HG02852 (cell line): Measurements from ENCODE around the gene SPATA25.
"Not testable (repeated sequence)": the region's sequence is repeated elsewhere in the genome, so short reads cannot be mapped to it uniquely, and the experiment has no call there.

Experiments used
- ATAC-seq: cut with Tn5 transposase; IDR thresholded peaks from one replicate; pipeline ENCODE4 v1.9.1; 2021; ENCODE audit warnings: mild to moderate bottlenecking, moderate library complexity; ENCODE audit not compliant: unreplicated experiment

The SPATA25 gene

DNA sequence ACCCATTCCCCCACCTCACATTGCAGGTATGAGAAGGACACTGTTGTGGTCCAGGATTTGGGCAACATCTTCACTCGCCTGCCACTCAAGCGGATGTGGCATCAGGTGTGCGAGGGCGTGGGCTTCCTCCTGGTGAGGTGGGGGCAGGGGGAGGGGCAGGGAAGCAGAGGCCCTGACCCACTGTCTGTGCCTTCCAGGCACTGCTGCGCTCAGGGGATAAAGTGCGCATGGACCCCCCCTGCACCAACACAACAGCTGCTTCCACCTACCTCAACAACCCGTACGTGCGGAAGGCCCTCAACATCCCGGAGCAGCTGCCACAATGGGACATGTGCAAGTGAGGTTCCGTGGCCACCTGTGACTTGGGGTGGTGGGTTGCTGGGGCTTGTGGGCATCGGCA is 7.4 kb upstream of the SPATA25 start:
- ATAC-seq = no peak

DNA sequence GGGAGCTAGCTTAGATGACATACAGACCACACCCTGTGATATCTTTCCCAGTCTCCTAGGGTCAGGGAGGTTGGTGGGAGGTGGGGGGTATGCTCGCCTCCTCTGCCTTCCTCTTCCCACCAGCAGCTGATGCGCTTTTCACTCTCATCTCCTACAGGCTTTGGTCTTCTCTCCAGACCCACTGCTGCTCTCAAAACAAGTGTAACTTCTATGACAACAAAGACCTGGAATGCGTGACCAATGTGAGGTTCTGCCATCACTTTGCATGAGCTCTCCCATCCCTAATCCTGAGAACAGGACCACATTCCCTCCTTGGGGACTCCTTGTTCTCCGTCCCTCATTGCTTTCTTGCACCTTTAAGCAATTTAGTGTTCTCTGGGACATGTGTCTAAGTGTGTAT is 6.4 kb upstream of the SPATA25 start:
- no peak for ATAC-seq

DNA sequence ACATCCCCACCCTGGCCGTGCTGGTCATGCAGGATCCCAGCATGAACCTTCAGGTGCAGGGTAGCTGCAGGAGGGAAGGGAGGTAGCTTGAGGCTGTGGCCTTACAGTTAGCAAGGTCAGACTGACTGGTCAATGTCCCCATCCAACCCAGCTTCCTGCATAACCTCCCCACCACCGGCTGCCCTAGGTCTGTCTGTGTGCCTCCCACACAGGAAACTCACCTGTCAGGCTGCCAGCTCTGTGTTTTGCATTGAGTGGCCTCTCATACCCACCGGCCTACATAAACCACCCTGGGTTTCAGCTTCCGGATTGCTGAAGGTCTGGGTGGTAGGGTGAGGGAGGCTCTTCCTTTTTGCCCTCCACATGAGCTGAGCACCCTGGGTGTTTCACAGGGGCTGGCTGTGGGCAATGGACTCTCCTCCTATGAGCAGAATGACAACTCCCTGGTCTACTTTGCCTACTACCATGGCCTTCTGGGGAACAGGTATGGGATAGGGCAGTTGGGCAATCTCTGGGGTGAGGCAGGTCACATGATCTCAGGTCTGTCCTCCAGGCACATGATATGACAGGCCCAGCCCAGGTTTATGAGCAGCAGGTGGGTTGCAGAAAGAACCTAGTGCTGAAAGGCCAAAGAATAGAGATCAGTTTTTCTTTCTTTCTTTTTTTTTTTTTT is 5.5 kb upstream of the SPATA25 start:
- ATAC-seq = no peak

GRCh38 chr20:45892049-45892825 is 4.8 kb upstream of the SPATA25 start:
- no peak for ATAC-seq

DNA sequence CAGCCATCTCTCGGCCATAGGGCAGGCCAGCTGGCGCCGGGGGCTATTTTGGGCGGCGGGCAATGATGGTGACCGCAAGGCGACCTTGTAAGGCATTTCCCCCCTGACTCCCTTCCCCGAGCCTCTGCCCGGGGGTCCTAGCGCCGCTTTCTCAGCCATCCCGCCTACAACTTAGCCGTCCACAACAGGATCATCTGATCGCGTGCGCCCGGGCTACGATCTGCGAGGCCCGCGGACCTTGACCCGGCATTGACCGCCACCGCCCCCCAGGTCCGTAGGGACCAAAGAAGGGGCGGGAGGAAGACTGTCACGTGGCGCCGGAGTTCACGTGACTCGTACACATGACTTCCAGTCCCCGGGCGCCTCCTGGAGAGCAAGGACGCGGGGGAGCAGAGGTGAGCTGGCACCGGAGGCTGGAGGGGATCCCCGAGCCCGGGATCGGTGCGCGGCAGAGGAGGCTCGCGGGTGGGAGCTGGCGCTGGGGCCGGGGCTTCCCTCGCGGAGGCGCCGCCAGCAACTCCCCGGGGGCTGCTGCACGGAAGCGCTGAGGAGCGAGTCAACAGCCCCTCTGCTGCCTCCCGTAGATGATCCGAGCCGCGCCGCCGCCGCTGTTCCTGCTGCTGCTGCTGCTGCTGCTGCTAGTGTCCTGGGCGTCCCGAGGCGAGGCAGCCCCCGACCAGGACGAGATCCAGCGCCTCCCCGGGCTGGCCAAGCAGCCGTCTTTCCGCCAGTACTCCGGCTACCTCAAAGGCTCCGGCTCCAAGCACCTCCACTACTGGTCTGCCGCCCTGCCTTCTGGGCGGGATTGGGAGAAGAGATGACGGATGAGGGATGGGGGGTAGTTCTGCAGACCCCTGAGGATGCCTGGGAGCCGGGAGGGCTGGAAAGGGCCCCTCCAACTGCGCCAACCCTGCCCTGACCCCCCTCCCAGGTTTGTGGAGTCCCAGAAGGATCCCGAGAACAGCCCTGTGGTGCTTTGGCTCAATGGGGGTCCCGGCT is 3.9 kb upstream of the SPATA25 start, which contains the start of the genes CTSA and NEURL2:
Gene CTSA, plus strand, starts transcription at position 351 of the 999 bp plus-strand sequence. Its CDS starts 234 bp downstream, at position 585.
Gene NEURL2, minus strand, starts transcription at position 224 of the 999 bp plus-strand sequence. Its CDS starts 217 bp downstream, at position 7.
- ATAC-seq = peak; percentile 81

DNA sequence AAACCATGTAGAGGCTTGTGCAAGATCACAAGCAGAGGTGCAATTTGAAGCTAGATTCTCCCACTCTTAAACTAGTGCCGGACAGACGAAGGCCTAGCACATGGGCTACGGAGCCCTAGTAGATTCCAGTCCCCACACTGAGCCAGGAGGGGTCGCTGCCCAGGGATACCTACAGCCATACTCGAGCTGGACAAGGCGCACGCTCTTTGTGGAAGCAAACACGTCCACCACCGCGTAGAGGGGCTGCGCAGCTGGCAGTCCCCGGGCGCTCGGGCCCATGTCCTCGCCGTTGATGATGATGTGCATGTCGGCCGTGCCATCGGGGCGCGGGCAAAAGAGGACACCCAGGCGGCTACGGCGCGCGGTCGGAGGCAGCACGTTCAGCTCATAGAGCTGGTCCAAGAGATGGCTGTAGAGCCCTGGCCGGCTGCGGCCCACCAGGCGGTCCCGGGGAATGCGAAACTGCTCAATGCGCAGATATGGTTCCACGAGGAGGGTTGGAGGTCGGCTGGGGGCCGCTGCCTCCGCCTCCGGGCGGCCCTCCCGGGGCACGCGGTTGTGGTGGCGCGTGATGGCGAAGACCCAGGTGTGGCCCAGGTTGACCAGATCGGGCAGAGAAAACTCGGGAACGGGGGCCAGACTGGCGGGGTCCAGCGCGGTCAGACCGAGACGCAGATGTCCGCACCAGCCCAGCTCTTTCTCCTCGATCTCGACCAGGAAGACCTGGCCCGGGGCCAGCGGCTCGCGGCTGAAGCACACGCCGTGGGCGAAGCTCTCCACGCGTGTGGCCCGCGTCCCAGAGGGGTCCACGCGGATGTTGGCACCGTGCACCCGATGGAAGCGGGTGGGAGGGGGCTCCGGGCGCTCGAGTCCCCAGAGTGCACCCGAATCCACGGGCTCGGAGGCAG is 2.9 kb upstream of the SPATA25 start:
- peak; percentile 27 for ATAC-seq

DNA sequence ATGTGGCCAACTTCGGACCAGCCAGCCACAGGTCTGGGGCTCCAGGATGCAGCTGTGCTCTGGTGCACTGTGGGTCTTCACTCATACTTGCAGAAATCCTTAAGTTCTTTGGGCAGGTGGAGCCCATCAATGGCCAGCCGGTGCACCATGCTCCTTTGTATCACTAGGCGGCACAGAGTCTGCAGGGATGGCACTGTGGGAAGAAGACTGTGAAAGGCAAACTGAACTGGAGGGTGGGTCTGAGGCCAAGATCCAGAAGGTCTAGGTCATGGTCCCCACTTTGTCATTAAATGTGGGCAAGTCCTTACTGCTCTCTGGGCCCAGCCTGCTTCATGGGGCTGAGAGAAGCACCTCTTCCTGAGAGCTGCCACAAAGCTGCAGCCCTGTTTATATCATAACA is 1.3 kb upstream of the SPATA25 start:
- no peak for ATAC-seq

DNA sequence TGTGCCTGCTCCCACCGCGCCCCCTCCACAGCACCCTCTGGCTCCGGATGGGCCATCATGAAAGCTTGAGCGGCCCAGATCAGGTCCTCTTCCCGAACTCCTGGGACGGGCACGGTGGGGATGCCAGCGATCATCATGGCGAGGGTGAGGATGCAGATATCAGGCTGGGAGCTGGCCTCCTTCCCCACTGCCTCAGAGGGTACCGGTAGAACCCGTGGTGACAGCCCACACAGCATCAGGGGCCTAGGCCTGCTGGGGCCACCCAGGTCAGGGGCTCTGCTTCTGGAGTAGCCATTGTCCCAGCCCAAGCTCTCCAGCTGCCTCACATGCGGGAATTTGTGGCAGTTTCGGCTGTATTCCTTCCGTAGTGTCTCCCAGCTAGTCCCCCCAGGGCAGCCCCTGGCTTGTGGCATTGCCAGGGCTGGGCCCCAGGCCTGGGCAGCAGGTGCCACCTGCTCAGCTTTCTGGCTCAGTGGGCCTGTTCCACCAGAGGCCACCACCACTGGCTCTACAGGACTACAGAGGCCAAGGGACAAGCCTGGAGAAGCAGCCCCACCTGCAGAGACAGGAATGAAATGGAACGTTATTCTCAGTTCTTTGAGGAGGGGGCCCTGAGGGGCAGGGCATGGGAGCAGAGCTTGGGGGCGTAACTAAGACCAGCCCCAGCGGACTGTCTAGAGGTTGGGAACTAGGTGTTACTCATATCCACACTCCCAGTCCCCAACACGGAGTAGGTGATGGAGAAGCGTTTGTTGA is 654 bp downstream of the SPATA25 start:
- no peak for ATAC-seq

GRCh38 chr20:45883100-45883469 is 4.3 kb downstream of the SPATA25 start:
- ATAC-seq = no peak

DNA sequence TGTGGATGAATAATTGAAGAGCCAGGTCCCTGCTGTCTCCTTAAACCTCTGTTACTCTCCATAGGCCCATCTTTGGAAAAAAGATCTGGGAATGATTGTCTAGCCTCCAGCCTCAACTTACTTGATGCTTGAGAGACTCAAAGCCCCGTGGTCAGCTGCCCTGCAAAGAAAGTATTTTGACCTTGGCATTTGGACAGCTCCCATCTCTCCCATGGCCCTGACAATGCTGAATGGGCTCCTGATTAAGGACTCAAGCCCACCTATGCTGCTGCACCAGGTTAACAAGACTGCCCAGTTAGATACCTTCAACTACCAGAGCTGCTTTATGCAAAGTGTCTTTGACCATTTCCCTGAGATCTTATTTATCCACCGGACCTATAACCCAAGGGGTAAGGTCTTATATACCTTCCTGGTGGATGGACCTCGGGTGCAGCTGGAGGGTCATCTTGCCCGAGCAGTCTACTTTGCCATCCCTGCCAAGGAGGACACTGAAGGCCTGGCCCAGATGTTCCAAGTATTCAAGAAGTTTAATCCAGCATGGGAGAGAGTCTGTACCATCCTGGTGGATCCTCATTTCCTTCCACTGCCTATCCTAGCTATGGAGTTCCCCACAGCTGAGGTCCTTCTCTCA is 4.8 kb downstream of the SPATA25 start:
- ATAC-seq = no peak

- peak; percentile 97 for ATAC-seq
Observed at GRCh38 chr20:45880988-45881788, 6.2 kb downstream of the SPATA25 start, which contains the start of gene ZSWIM1. Gene ZSWIM1 (plus strand): TSS chr20:45881227. CDS start chr20:45882593, 1,366 bp downstream.

DNA sequence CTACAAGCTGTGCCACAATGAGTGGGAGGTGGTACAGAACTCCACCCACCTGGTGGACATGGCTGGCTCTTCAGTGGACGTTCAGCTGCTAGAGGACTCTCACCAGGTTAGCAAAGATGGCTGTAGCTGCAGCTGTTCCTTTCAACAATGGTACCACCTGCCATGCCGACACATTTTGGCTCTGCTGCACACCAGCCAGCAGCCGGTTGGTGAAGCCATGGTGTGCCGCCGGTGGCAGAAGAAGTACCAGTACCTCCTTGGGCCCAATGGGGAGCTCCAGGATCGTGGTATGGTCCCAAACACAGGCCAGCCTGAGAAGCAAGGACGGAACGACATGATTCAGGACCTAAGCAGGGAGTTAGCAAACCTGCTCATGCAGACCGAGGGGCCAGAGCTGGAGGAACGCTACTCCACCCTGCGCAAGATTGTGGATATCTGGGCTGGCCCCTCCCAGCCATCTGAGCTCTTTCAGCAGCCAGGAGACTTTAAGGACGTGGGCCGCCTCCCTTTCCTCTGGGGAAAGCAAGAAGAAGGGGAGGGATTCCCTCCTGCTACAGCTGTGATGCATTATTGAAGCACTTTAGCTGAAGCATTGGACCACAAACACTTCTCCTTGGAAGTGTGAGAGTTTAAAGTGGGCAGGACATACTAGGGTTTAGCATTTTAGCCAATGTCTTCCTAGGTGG is 9.2 kb downstream of the SPATA25 start:
- no peak for ATAC-seq

- no peak for ATAC-seq
Observed at GRCh38 chr20:45874576-45874975, 12.8 kb downstream of the SPATA25 start.

- not testable (repeated sequence) for ATAC-seq
Observed at GRCh38 chr20:45874104-45874481, 13.3 kb downstream of the SPATA25 start.

- ATAC-seq = no peak
Observed at GRCh38 chr20:45873409-45874103, 13.9 kb downstream of the SPATA25 start.

- ATAC-seq = no peak
Observed at GRCh38 chr20:45872626-45873025, 14.8 kb downstream of the SPATA25 start.

GRCh38 chr20:45867819-45868176 is 19.6 kb downstream of the SPATA25 start:
- no peak for ATAC-seq
